Measurements from ENCODE around the gene DNTTIP2. TPM values are rescaled to one million over a fixed set of nuclear protein-coding genes. Genes with fewer than 3 reads are reported as not detected.
A peak's percentile ranks its signal among the peaks of the same experiment; 100 is the strongest.

Gene DNTTIP2
- total RNA-seq, 2 donors from 2014 or later, result 56.2 to 74.7 TPM

DNA sequence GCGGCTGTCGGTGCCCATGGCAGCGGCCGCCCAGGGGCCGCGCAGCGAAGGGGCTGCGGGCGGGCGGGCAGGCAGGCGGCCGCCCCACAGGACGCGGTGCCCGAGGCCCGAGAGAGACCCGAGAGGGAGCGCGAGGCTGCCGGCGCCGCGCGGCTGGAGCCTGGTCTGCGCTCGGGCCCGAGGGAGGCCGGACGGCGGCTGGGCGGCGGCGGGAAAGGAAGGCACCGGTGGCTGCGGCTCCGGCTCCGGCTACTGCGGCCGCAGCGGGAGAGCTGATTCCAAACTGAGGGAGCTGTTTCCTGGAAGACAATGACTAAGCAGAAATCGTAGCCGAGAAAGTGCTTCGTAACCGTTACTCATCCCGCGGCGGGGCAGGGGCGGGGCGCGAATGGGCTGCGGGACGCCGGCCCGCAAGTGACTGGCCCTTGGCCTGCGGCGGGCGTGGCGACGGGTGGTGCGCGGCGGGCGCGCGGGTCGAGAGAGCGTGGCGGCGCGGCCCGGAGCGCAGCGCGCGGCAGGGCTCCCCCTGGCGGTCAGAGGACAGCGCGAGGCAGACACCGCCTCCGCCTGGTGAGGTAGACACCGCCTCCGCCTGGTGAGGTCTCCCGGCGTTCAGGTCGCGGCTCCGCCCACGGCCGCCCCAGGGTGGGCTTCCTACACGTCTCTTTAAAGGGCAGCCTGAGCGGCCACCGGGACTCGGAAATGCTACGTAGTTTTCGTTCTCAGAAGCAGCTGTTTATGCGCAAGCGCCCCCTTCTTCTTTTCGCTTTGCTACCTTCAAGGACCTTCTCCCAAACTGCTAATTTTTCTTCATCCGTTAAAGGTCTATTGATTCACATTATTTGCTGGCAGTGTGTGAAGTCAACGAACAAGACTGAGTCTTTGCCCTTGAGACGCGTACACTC lies 30.4 kb upstream of the DNTTIP2 start, which contains the start of gene GCLM:
Gene GCLM (minus strand): TSS at position 285 of the 905 bp plus-strand sequence. CDS start 267 bp downstream, at position 18.
- Histone ChIP-seq H3K27me3 (ENCODE audit: control insufficient read depth, insufficient read depth, low read length, poor library complexity, severe bottlenecking) (no peaks in the 10 kb centered on the region), H3K9ac (ENCODE audit: extremely low read depth, low read length, poor library complexity, severe bottlenecking) (peak within 1 kb of the TSS; percentile 49), H3K4me3 (ENCODE audit: low read length) (peak within 1 kb of the TSS; percentile 86), H3K4me1 (ENCODE audit: control insufficient read depth, insufficient read depth, low read length) (no peaks in the 10 kb centered on the region), H3K36me3 (ENCODE audit: control insufficient read depth, insufficient read depth, low read length) (no peaks in the 10 kb centered on the region), H3K9me3 (ENCODE audit: control insufficient read depth, low read length) (no peaks in the 10 kb centered on the region), H3K27ac (ENCODE audit: low read depth, low read length) (peak within 1 kb of the TSS; percentile 36)
- H3K4me1 Mint-ChIP-seq, result peaks cover 10% of the 10 kb centered on the region
- DNase-seq, result peak; percentile 98
- peaks cover 20% of the 10 kb centered on the region for H3K9me3 Mint-ChIP-seq
- H3K36me3 Mint-ChIP-seq (ENCODE audit: low read depth), result no peaks in the 10 kb centered on the region
- peaks cover 24% of the 10 kb centered on the region for H3K27me3 Mint-ChIP-seq (ENCODE audit: insufficient read depth)
- peak within 1 kb of the TSS; percentile 71 for H3K27ac Mint-ChIP-seq
- TF ChIP-seq, protein P1, sequence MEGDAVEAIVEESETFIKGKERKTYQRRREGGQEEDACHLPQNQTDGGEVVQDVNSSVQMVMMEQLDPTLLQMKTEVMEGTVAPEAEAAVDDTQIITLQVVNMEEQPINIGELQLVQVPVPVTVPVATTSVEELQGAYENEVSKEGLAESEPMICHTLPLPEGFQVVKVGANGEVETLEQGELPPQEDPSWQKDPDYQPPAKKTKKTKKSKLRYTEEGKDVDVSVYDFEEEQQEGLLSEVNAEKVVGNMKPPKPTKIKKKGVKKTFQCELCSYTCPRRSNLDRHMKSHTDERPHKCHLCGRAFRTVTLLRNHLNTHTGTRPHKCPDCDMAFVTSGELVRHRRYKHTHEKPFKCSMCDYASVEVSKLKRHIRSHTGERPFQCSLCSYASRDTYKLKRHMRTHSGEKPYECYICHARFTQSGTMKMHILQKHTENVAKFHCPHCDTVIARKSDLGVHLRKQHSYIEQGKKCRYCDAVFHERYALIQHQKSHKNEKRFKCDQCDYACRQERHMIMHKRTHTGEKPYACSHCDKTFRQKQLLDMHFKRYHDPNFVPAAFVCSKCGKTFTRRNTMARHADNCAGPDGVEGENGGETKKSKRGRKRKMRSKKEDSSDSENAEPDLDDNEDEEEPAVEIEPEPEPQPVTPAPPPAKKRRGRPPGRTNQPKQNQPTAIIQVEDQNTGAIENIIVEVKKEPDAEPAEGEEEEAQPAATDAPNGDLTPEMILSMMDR (conservative IDR thresholded peaks at IDR 0.05), result peak; percentile 98
- H3K4me3 Mint-ChIP-seq, result peak within 1 kb of the TSS; percentile 79
- WGBS, 2 experiments (ENCODE audit: insufficient coverage in 1 of 2, insufficient read length in 1 of 2), result 0 to 2% methylated on average over 42 to 102 of the region's 102 CpGs

DNA sequence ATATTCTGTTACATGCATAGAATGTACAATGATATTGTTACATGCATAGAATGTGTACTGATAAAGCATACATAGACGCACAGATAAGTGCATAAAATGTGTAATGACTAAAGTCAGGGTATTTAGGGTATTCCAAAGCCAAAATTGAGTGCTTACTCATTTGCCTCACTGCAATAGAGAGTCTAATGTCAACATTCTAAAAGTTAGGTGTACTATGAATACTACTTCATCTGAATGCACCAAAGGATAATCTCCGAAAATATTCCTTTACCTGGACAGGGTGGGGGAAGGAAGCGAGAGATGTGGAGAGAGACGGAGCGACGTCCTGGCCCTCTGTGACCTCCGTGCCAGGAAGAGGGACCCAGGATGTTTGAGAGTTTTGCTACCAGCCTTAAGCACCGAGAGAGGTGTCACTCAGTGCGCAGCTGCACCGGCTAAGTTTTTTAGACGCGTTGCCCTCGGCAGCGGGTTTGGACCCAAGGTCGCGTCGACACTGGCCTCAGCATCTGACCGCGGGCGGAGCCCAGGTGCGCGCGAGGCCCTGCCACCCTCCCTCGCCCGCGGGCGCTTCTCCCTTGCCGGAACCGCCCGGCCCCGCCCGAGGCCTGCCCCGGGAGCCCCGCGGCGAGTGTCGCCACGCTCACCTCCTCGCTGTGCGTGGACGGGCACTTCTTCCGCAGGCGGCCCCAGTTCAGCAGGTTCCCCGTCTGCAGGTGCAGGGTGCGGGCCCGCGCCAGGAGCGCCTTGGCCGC lies 29.6 kb upstream of the DNTTIP2 start:
- Mint-ChIP-seq H3K4me3 (peak overlapping the region; percentile 79), H3K4me1 (peaks cover 10% of the 10 kb centered on the region), H3K9me3 (peaks cover 18% of the 10 kb centered on the region), H3K27ac (peak overlapping the region; percentile 71), H3K36me3 (ENCODE audit: low read depth) (no peaks in the 10 kb centered on the region), H3K27me3 (ENCODE audit: insufficient read depth) (peaks cover 19% of the 10 kb centered on the region)
- Histone ChIP-seq H3K4me1 (ENCODE audit: control insufficient read depth, insufficient read depth, low read length) (no peaks in the 10 kb centered on the region), H3K9me3 (ENCODE audit: control insufficient read depth, low read length) (no peaks in the 10 kb centered on the region), H3K36me3 (ENCODE audit: control insufficient read depth, insufficient read depth, low read length) (no peaks in the 10 kb centered on the region), H3K27ac (ENCODE audit: low read depth, low read length) (no peak overlapping the region), H3K9ac (ENCODE audit: extremely low read depth, low read length, poor library complexity, severe bottlenecking) (peak overlapping the region; percentile 49), H3K27me3 (ENCODE audit: control insufficient read depth, insufficient read depth, low read length, poor library complexity, severe bottlenecking) (no peaks in the 10 kb centered on the region), H3K4me3 (ENCODE audit: low read length) (peak overlapping the region; percentile 86)
- TF ChIP-seq, protein P1 (conservative IDR thresholded peaks at IDR 0.05), result no peak
- 2 to 4% methylated on average over 32 to 49 of the region's 49 CpGs for WGBS, 2 experiments (ENCODE audit: insufficient coverage in 1 of 2, insufficient read length in 1 of 2)
- DNase-seq, result peak; percentile 76

DNA sequence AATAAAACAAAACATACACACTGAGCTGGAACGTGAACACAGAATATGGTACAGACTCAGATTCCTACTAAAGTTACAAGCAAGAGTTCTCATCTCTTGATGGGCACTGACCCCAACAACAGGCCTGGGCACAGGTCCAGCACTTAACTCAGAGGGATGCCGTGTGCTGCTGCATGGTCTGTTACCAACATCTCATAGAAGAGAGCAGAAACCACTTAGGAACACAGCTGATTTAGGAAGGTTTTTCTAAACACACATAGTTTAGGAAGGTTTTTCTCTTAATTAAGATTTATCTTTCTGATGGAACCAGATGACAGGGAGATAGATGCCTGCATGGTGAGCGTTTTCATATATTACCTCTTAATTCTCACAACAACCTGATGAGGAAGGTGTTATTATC lies 28.7 kb upstream of the DNTTIP2 start:
- Histone ChIP-seq H3K4me1 (ENCODE audit: control insufficient read depth, insufficient read depth, low read length) (no peaks in the 10 kb centered on the region), H3K27me3 (ENCODE audit: control insufficient read depth, insufficient read depth, low read length, poor library complexity, severe bottlenecking) (no peaks in the 10 kb centered on the region), H3K4me3 (ENCODE audit: low read length) (peak overlapping the region; percentile 86), H3K27ac (ENCODE audit: low read depth, low read length) (no peak overlapping the region), H3K9ac (ENCODE audit: extremely low read depth, low read length, poor library complexity, severe bottlenecking) (no peak overlapping the region), H3K9me3 (ENCODE audit: control insufficient read depth, low read length) (no peaks in the 10 kb centered on the region), H3K36me3 (ENCODE audit: control insufficient read depth, insufficient read depth, low read length) (no peaks in the 10 kb centered on the region)
- peaks cover 10% of the 10 kb centered on the region for H3K4me1 Mint-ChIP-seq
- WGBS, 2 experiments (ENCODE audit: insufficient coverage in 1 of 2, insufficient read length in 1 of 2), result 74% methylated on average over 3 of the region's 3 CpGs; no CpG with 5 or more reads in 1 of the 2 experiments
- H3K27me3 Mint-ChIP-seq (ENCODE audit: insufficient read depth), result peaks cover 11% of the 10 kb centered on the region
- no peak for DNase-seq
- H3K4me3 Mint-ChIP-seq, result peak overlapping the region; percentile 79
- no peaks in the 10 kb centered on the region for H3K36me3 Mint-ChIP-seq (ENCODE audit: low read depth)
- TF ChIP-seq, protein P1 (conservative IDR thresholded peaks at IDR 0.05), result no peak
- H3K9me3 Mint-ChIP-seq, result peaks cover 18% of the 10 kb centered on the region
- no peak overlapping the region for H3K27ac Mint-ChIP-seq
